Mucosa of rectum (tissue), 2 donors: ENCODE measurements around the gene PCDHA3.
"Not testable (repeated sequence)": the region's sequence is repeated elsewhere in the genome, so short reads cannot be mapped to it uniquely, and the experiment has no call there.

ENCODE experiments used
- H3K27ac ChIP-seq, 2 donors: one replicate each; pipeline ENCODE4 v1.7.0; 2013; ENCODE audit warnings: inconsistent platforms in 2 of 2, low read depth in 2 of 2, low read length in 2 of 2
- H3K27me3 ChIP-seq, 2 donors: one replicate each; pipeline ENCODE4 v1.7.0; 2013; ENCODE audit warnings: low read length in 2 of 2; ENCODE audit not compliant: control insufficient read depth in 2 of 2, insufficient read depth in 2 of 2
- H3K36me3 ChIP-seq, 2 donors: one replicate each; pipeline ENCODE4 v1.7.0; 2013; ENCODE audit warnings: low read length in 2 of 2; ENCODE audit not compliant: control insufficient read depth in 2 of 2, insufficient read depth in 2 of 2
- H3K4me1 ChIP-seq, 2 donors: one replicate each; pipeline ENCODE4 v1.7.0; 2013; ENCODE audit warnings: low read length in 2 of 2, mild to moderate bottlenecking in 1 of 2; ENCODE audit not compliant: control insufficient read depth in 2 of 2, insufficient read depth in 2 of 2
- H3K4me3 ChIP-seq, 2 donors: one replicate each; pipeline ENCODE4 v1.7.0; 2013; ENCODE audit warnings: low read length in 2 of 2
- H3K9ac ChIP-seq, 2 donors: one replicate each; pipeline ENCODE4 v1.7.0; 2013; ENCODE audit warnings: low read length in 2 of 2, low read depth in 1 of 2, mild to moderate bottlenecking in 1 of 2
- H3K9me3 ChIP-seq, 2 donors: one replicate each; pipeline ENCODE4 v1.7.0; 2013; ENCODE audit warnings: low read length in 2 of 2; ENCODE audit not compliant: control insufficient read depth in 2 of 2
- donor health status: healthy.
- donor health status: Normal muscosa, but diverticular disease.

Gene PCDHA3

GRCh38 chr5:140794595-140795258 is 6.1 kb upstream of the PCDHA3 start, which contains the start of gene PCDHA2:
Gene PCDHA2 (plus strand): TSS chr5:140794852.
- no peaks in the 10 kb centered on the region for H3K27me3 ChIP-seq
- no peak within 1 kb of the TSS for H3K27ac ChIP-seq
- H3K36me3 ChIP-seq = no peaks in the 10 kb centered on the region
- H3K4me3 ChIP-seq = no peak within 1 kb of the TSS
- H3K9me3 ChIP-seq = peaks cover 11 to 14% of the 10 kb centered on the region in 2 donors
- no peaks in the 10 kb centered on the region for H3K4me1 ChIP-seq
- H3K9ac ChIP-seq = no peak within 1 kb of the TSS

DNA sequence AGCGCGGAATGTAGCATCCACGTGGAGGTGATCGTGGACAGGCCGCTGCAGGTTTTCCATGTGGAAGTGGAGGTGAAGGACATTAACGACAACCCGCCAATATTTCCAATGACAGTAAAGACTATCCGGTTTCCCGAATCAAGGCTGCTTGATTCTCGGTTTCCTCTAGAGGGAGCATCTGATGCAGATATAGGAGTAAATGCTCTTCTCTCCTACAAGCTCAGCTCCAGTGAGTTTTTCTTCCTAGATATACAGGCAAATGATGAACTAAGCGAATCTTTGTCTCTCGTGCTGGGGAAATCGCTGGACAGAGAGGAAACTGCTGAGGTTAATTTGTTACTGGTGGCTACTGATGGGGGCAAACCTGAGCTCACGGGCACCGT is 5.6 kb upstream of the PCDHA3 start:
- H3K27me3 ChIP-seq = no peaks in the 10 kb centered on the region
- H3K4me1 ChIP-seq = no peaks in the 10 kb centered on the region
- no peak overlapping the region for H3K27ac ChIP-seq
- no peaks in the 10 kb centered on the region for H3K36me3 ChIP-seq
- no peak overlapping the region for H3K9ac ChIP-seq
- H3K4me3 ChIP-seq = no peak overlapping the region
- H3K9me3 ChIP-seq = peaks cover 11 to 16% of the 10 kb centered on the region in 2 donors

DNA sequence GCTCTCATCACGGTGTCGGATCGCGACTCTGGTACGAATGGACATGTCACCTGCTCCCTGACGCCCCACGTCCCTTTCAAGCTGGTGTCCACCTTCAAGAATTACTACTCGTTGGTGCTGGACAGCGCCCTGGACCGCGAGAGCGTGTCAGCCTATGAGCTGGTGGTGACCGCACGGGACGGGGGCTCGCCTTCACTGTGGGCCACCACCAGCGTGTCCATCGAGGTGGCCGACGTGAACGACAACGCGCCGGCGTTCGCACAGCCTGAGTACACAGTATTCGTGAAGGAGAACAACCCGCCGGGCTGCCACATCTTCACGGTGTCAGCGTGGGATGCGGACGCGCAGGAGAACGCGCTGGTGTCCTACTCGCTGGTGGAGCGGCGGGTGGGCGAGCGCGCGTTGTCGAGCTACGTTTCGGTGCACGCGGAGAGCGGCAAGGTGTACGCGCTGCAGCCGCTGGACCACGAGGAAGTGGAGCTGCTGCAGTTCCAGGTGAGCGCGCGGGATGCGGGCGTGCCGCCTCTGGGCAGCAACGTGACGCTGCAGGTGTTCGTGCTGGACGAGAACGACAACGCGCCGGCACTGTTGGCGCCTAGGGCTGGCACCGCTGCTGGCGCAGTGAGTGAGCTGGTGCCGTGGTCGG is 4.7 kb upstream of the PCDHA3 start:
- not testable (repeated sequence) for H3K9ac ChIP-seq, H3K4me1 ChIP-seq, H3K4me3 ChIP-seq, H3K27ac ChIP-seq, H3K36me3 ChIP-seq, H3K27me3 ChIP-seq
- peaks cover 11 to 18% of the 10 kb centered on the region in 2 donors for H3K9me3 ChIP-seq

DNA sequence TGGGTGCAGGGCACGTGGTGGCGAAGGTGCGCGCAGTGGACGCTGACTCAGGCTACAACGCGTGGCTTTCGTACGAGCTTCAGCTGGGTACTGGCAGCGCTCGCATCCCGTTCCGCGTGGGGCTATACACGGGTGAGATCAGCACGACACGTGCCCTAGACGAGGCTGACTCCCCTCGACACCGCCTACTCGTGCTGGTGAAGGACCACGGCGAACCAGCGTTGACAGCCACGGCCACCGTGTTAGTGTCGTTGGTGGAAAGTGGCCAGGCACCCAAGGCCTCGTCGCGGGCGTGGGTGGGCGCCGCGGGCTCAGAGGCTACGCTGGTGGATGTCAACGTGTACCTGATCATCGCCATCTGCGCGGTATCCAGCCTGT is 4.2 kb upstream of the PCDHA3 start:
- no peaks in the 10 kb centered on the region for H3K36me3 ChIP-seq
- H3K9ac ChIP-seq = no peak overlapping the region
- no peaks in the 10 kb centered on the region for H3K4me1 ChIP-seq
- no peak overlapping the region for H3K4me3 ChIP-seq
- H3K9me3 ChIP-seq = peaks cover 13 to 20% of the 10 kb centered on the region in 2 donors
- H3K27ac ChIP-seq = no peak overlapping the region
- H3K27me3 ChIP-seq = no peaks in the 10 kb centered on the region

DNA sequence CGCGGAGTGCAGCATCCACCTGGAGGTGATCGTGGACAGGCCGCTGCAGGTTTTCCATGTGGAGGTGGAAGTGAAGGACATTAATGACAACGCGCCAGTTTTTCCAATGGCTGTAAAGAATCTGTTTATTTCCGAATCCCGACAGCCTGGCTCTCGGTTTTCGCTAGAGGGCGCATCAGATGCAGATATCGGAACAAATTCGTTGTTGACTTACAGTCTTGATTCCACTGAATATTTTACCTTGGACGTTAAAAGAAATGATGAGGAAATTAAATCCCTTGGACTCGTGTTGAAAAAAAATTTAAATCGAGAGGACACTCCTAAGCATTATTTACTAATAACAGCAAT is 611 bp downstream of the PCDHA3 start:
- H3K9me3 ChIP-seq = peaks cover 7 to 19% of the 10 kb centered on the region in 2 donors
- H3K4me3 ChIP-seq = no peak overlapping the region
- no peak overlapping the region for H3K9ac ChIP-seq
- no peaks in the 10 kb centered on the region for H3K4me1 ChIP-seq
- no peak overlapping the region for H3K27ac ChIP-seq
- no peaks in the 10 kb centered on the region for H3K36me3 ChIP-seq
- H3K27me3 ChIP-seq = no peaks in the 10 kb centered on the region

- not testable (repeated sequence) for H3K9ac ChIP-seq, H3K27ac ChIP-seq, H3K4me3 ChIP-seq, H3K4me1 ChIP-seq, H3K36me3 ChIP-seq, H3K27me3 ChIP-seq
- peaks cover 7 to 17% of the 10 kb centered on the region in 2 donors for H3K9me3 ChIP-seq
Observed at GRCh38 chr5:140802381-140802780, 1.5 kb downstream of the PCDHA3 start.

GRCh38 chr5:140802781-140803271 is 2.0 kb downstream of the PCDHA3 start:
- H3K27ac ChIP-seq = no peak overlapping the region
- no peak overlapping the region for H3K4me3 ChIP-seq
- peaks cover 7 to 17% of the 10 kb centered on the region in 2 donors for H3K9me3 ChIP-seq
- H3K36me3 ChIP-seq = no peaks in the 10 kb centered on the region
- H3K4me1 ChIP-seq = no peaks in the 10 kb centered on the region
- no peak overlapping the region for H3K9ac ChIP-seq
- H3K27me3 ChIP-seq = no peaks in the 10 kb centered on the region

DNA sequence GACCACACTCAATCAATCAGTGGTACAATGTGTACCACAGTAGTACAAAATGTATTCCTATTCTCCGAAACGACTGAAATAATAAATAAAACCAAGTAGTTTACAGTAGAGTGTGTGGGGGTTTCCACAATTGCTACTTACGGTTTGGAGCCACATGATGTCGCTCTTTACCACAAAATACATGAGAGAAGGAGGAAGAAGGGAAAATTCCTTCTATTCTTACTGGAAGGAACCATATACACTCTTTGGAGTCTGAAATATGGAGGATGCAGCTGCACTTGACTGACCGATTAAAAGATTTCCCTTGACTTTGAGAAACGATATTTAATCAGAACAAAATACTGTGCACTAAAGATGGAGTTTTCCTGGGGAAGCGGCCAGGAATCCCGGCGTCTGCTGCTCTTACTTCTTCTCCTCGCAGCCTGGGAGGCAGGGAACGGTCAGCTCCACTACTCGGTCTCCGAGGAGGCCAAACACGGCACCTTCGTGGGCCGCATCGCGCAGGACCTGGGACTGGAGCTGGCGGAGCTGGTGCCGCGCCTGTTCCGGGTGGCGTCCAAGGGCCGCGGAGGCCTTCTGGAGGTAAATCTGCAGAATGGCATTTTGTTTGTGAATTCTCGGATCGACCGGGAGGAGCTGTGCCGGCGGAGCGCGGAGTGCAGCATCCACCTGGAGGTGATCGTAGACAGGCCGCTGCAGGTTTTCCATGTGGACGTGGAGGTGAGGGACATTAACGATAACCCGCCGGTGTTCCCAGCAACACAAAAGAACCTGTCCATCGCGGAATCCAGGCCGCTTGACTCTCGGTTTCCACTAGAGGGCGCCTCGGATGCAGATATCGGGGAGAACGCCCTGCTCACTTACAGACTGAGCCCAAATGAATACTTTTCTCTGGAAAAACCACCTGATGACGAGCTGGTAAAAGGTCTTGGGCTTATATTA is 6.2 kb downstream of the PCDHA3 start, which contains the start of gene PCDHA4:
Gene PCDHA4 (plus strand): TSS at position 235 of the 942 bp plus-strand sequence.
- no peaks in the 10 kb centered on the region for H3K4me1 ChIP-seq
- no peak within 1 kb of the TSS for H3K9ac ChIP-seq
- H3K36me3 ChIP-seq = no peaks in the 10 kb centered on the region
- peaks cover under 1 to 9% of the 10 kb centered on the region in 2 donors for H3K9me3 ChIP-seq
- peak within 1 kb of the TSS; percentile 43 to 65 for H3K4me3 ChIP-seq
- no peaks in the 10 kb centered on the region for H3K27me3 ChIP-seq
- no peak within 1 kb of the TSS for H3K27ac ChIP-seq

DNA sequence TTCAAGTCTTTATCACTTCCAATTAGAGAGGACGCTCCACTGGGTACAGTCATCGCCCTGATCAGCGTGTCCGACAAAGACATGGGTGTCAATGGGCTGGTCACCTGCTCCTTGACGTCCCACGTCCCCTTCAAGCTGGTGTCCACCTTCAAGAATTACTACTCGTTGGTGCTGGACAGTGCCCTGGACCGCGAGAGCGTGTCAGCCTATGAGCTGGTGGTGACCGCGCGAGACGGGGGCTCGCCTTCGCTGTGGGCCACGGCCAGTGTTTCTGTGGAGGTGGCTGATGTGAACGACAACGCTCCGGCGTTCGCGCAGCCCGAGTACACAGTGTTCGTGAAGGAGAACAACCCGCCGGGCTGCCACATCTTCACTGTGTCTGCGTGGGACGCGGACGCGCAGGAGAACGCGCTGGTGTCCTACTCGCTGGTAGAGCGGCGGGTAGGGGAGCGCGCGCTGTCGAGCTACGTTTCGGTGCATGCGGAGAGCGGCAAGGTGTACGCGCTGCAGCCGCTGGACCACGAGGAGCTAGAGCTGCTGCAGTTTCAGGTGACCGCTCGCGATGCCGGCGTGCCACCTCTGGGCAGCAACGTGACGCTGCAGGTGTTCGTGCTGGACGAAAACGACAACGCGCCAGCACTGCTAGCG is 7.5 kb downstream of the PCDHA3 start:
- not testable (repeated sequence) for H3K36me3 ChIP-seq, H3K4me3 ChIP-seq, H3K9ac ChIP-seq, H3K27me3 ChIP-seq, H3K27ac ChIP-seq, H3K4me1 ChIP-seq, H3K9me3 ChIP-seq
